GM18951 (cell line): ENCODE measurements around the gene SLC6A20.

ENCODE experiments used
- POLR2A ChIP-seq: IDR thresholded peaks from 4 replicates; pipeline ENCODE4 v1.6.1; 2011; ENCODE audit warnings: mild to moderate bottlenecking; ENCODE audit not compliant: insufficient read length, insufficient read depth; ENCODE audit errors: extremely low read depth
- in situ Hi-C: fragments of 300-500 bp; cut with MboI; formaldehyde crosslinking; loops from one replicate; pipeline ENCODE4 v1.12.0; 2022; ENCODE audit warnings: low sequenced_read_pairs, mixed read lengths, inconsistent platforms; ENCODE audit not compliant: unreplicated experiment

Gene SLC6A20

DNA sequence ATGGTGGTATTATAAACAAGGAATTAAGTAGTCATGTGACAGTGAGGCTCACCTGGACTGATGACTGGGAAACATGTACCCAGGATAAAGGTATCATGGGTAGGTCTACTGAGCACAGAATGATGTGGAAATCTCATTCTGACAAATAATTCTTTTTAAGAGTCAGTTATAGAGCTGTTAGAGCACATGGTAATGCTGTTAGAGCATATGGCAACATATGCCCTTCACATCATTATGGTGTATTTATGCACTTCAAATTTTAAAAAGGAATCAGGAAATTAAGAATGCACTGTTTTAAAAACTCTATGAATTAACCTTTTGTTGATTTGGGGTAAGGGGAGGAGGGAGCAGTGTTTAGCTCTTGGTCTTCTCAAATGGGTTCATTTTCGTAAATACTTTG lies 1.7 kb downstream of the SLC6A20 start:
- in situ Hi-C loops = no loop called here
- TF ChIP-seq POLR2A = no peak

DNA sequence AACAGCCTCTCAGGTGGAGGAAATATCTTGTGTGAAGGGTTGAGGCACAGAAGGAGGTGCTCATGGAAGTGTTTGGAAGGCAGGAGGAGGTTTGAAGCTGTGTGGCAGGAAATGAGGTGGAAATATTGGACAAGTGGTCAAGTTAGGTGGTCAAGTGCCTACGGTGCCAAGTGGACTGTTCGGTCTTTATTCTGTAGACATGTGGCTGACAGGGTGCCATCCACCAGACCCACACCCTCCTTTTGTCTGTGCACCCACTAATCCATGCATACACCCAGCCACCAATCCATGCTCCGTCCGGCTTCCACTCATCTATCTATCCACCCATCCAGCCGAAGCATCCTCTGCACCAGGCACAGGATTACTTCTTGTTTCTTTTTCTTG lies 2.2 kb downstream of the SLC6A20 start:
- in situ Hi-C loops = no loop called here
- TF ChIP-seq POLR2A = no peak

DNA sequence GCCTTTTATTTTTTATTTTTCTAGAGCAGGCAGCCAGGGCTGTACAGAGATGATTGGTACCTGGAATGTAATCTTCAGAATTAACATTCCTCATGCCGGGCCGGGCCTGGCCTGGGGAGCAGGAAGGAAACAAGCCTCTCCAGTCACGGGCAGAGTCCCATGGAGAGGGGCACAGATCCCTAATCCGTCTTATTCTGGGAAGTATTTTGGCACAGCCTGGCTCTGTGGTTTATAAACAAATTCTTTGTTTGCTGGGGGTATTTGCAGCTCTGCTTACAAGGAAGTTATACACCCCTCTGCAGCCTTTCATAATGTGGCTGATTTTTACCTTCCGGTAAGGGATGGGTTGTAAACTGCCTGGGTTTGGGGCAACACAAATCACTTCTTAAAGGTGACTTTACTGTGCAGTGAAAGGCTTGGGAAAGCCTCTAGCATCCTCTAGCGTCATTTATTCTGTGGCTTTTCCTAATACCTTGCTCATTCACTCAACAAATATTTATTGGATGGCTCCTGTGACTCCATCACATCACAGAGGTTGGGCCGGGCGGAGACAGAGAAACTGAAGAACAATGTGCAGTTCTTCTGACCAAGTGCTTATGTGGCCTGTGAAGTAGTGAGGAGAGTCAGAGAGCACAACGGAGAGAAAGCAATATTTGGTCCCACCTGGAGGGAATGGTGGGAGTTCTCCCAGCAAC lies 2.7 kb downstream of the SLC6A20 start:
- no peak for TF ChIP-seq POLR2A
- in situ Hi-C loops = no loop called here

DNA sequence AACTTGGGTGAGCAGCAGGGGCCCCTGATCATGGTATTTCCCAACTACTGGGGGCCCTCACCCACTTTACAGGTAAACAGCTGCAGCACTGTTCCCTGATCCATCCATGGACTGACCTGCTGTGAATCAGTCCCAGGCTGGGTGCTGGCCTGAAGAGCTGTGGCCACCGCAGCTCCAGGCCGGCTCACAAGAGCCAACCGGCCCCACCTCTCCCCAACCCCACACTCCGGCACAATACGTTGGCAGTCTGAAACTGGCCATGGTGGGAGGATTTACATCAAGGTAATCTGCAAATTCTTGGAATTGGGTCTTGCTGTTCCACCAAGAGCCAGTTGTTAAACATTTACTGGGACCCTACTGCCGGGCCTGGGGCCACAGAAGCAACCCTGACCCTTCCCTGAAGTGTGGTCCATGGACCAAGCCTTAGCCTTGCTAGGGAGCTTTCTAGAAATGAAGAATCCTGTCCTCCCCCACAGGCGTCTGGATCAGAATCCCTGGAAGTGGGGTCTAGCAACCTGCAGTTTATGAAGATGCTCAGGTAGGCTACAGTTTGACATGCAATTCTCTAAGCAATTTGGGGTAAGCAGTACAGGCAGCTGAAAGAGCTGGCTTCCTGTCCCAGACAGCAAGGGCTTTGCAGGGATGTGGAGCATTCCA lies 3.7 kb downstream of the SLC6A20 start:
- in situ Hi-C loops = no loop called here
- no peak for TF ChIP-seq POLR2A

DNA sequence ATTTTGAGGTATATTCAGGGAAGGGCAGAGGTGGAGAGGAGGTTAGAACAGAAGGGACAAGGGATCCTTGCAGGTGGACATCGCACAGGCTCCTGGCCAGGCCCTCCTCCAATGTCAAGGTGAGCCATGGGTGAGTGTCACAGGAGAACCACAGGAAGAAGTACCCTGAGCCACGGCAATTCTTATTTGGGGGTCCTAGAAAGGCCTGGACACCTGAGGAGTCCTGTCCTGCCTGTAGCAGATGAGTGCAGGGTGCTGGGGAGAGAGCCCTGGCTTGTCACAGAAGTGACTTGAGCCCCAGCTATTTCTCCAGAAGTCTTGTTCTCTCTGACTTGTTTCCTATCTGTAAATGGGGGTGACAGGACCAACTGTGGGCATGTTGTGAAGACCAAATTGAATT lies 4.3 kb downstream of the SLC6A20 start:
- TF ChIP-seq POLR2A = no peak
- in situ Hi-C loops = no loop called here

DNA sequence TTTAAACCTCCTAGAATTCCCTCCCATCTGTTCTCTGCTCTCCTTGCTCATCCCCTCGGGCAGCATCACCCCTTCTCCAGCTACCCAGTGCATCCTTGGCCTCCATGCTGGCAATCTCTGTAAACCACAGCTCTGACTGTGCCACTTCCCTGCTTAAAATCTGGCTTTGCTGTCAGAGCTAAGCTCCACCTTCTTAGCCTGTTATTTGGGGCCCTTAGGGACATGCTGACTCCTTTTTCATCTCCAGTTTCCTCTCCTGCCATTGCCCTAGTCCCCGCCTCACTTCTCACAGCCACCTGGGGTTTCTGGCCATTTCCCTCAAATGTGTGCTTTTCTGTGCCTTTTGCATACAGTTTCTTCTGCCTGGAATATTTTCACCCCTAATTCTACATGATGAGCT lies 5.7 kb downstream of the SLC6A20 start:
- TF ChIP-seq POLR2A = no peak
- in situ Hi-C loops = no loop called here

DNA sequence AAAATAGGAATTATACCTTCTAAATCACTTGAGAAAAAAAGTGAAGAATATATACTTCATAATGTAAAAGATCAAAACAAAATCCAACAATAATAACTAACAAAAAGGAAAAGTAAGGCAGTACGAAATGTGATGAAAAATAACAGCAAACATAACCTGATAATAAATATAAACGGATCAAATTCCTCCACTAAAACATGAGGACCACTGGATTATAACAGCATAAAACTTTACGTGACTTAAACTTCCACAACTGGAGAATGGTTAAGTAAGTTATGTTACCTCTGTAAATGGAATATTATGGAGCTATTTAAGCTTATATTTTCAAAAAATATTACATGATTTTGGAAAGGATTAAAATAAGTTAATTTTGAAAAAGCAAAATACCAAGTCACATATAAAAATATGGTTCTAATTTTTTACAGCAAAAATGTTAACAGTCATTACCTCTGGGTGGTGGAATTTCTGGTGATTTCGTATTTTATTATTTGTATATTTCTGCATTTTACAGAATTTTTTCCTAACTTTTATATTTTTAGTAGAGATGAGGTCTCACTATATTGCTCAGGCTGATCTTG lies 7.0 kb downstream of the SLC6A20 start:
- in situ Hi-C loops = no loop called here

DNA sequence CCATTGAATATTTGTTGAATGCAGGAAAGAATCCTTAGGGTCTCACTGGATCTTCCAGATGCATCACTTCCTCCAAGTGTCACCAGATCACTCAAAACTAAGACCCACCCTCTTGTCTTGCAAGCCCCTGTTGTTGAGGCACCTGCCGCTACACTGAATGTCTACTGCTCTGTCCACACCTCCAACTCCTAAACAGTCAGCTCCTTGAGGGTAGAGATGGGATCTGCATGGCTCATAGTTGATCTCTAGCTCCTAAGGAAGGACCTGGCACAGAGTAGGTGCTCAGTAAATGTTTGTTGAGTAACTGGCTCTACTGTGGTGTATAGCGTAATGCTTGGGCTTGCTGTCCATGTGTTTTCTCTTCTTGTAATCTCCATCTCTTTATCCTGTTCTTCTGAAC lies 8.8 kb downstream of the SLC6A20 start:
- in situ Hi-C loops = no loop called here
- TF ChIP-seq POLR2A = no peak

More for the DNA sequence above, 7.0 kb downstream of the SLC6A20 start:
- no peak for TF ChIP-seq POLR2A

DNA sequence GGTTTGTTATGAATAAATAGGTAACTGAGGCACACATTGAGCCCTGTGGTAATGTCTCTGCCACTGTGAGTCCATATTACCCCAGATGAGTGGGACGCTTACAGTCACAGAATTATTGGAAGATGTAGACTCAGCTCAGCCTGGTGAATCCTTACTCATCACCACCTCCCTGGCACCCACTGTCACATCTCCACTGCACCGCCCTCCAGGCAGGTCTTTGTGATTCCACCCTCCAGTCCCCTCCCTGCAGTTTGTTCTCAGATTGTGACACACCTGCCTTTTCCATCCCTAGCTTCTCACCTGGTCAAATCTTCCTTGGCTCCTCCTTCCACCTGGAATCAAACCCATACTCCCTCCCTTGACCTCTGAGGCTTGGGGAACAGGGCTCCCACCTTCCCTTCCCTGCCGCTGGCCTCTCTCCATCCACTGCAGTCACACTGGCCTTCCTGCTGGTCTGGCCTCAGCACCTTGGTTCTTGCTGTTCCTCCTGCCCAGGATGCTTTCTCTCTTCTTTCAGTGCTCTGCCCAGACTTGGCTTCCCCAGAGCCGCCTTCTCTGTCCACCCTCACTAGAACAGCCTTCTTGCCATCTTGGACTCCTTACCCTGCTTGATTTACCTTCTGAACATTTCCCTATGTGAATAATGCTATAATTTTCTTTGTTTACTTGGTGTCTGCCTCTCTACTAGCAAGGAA lies 9.4 kb downstream of the SLC6A20 start:
- TF ChIP-seq POLR2A = no peak
- in situ Hi-C loops = no loop called here

DNA sequence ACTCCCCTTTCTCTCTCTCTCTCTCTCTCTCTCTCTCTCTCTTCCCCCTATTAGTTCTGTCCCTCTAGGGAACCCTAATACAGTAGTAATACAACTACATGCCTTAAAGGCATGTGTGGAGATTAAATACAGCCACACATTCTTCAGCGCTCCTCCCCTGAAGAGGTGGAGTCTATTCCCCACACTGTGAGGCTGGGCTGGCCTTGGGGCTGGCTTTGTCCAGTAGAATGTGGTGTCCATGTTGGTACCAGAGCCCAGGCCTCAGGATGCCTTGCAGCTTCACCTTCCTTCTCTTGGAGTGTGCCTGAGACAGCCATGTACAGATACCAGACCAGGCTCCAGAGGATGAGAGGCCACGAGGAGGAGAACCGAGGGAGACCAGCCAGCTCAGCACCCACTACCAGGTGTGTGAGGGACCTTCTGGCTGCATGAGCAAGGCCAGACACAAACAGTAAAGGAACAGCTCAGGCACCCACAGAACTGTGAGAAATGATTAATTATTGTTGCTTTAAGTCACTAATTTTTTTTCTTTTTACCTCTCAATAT lies 10.7 kb downstream of the SLC6A20 start:
- no peak for TF ChIP-seq POLR2A
- in situ Hi-C loops = no loop called here

DNA sequence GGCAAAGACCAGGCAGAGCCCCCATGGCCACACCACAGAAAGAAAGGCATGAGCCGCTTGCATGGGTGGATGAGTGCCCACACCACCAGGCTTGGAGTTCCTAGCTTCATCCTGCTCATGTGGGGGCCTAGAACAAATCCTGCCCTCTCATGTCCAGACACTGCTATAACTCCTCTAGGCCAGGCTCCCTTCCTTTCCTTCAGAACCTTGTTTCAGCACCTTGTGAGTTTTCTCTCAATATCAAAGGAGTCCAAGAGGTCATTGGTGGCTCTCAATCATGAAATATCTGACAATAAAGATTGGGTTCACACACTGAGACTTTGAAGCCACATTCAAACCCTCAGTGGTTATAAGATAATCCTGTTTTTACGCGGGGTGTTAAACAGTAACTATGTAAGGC lies 12.7 kb downstream of the SLC6A20 start:
- in situ Hi-C loops = no loop called here
- TF ChIP-seq POLR2A = no peak

DNA sequence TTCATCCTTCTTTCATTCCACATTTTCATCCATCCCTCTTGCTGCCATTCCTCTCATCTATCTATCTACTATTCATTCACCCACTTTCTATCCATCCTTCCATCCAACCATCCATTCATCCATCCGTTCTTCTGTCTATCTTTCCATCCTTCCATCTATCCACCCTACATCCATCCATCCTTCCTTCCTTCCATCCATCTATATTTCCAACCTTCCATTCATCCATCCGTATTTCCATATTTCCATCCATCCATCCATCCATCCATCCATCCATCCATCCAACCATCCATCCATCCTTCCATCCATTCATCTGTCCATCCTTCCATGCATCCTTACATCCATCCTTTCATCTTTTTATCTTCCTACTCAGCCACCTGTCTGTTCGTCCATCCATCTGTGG lies 14.0 kb downstream of the SLC6A20 start:
- in situ Hi-C loops = no loop called here
- TF ChIP-seq POLR2A = no peak

DNA sequence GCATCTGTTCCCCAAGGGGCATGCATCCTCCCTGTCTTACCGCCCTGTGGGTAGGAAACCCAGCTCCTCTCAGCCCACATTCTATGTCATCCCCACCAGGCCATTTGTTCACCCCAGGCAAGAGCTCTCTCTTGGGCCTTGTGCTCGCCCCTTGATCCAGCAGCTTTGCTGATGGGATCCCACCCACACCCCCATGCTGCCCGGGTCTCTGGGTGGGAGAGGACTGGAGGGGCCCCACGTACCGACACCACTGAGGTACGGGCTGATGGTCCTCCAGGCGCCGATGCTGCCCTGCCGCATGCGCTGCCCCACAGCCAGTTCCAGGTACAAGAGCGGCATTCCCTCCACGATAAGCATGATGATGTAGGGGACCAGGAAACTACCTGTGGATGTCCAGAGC lies 14.5 kb downstream of the SLC6A20 start:
- in situ Hi-C loops = no loop called here
- no peak for TF ChIP-seq POLR2A
